MCF 10A (cell line): ENCODE data around the gene CLIC1. TPM values are rescaled to one million over a fixed set of nuclear protein-coding genes. Genes with fewer than 3 reads are reported as not detected.
A peak's percentile ranks its signal among the peaks of the same experiment; 100 is the strongest.

ENCODE experiments used
- BruUV-seq: library from RNA; stranded (reverse); fragments of 400-500 nt; replicated peaks from 2 replicates; lab custom pipeline; 2021; lab: Mats Ljungman, UMichigan
- CTCF ChIA-PET: fragments of 300-600 bp; sonication (Branson Sonifier 250); formaldehyde crosslinking; extraction: SDS; loops from one replicate; lab custom pipeline; 2021; ENCODE audit warnings: antibody characterized with exemption, inconsistent platforms; lab: Yijun Ruan, JAX
- POLR2A ChIA-PET: fragments of 300-600, 350-650 bp; sonication (Branson Sonifier 250); formaldehyde crosslinking; extraction: SDS; loops from one replicate; lab custom pipeline; 2020; ENCODE audit warnings: antibody characterized with exemption, inconsistent platforms; lab: Yijun Ruan, JAX
- DNase-seq: peaks from one replicate; pipeline ENCODE4 v3.0.0-alpha.2; 2018; ENCODE audit not compliant: unreplicated experiment
- H3K27ac Mint-ChIP-seq: one replicate; pipeline ENCODE4 v1.8.0; 2022; ENCODE audit warnings: mild to moderate bottlenecking, low read depth, mixed read lengths; ENCODE audit not compliant: unreplicated experiment
- H3K27me3 Mint-ChIP-seq: one replicate; pipeline ENCODE4 v1.8.0; 2022; ENCODE audit warnings: mixed read lengths; ENCODE audit not compliant: insufficient read depth, unreplicated experiment
- H3K36me3 Mint-ChIP-seq: one replicate; pipeline ENCODE4 v1.8.0; 2022; ENCODE audit warnings: mild to moderate bottlenecking, moderate library complexity, mixed read lengths; ENCODE audit not compliant: insufficient read depth, unreplicated experiment
- H3K4me1 Mint-ChIP-seq: one replicate; pipeline ENCODE4 v1.8.0; 2022; ENCODE audit warnings: mixed read lengths; ENCODE audit not compliant: insufficient read depth, unreplicated experiment
- H3K4me3 Mint-ChIP-seq: one replicate; pipeline ENCODE4 v1.8.0; 2022; ENCODE audit warnings: mild to moderate bottlenecking, moderate library complexity, mixed read lengths; ENCODE audit not compliant: unreplicated experiment
- H3K9me3 Mint-ChIP-seq: one replicate; pipeline ENCODE4 v1.8.0; 2022; ENCODE audit warnings: mixed read lengths; ENCODE audit not compliant: unreplicated experiment
- intact Hi-C: fragments of 100-400 bp; cut with micrococcal nuclease; formaldehyde crosslinking; loops from 2 replicates; pipeline ENCODE4 v1.14.1; 2022
- microRNA-seq: library from miRNA; unstranded; fragments of <30 nt; microRNA quantifications from one replicate; pipeline ENCODE4 v1.2.0, GENCODE V29; 2022
- total RNA-seq: library from RNA; stranded (reverse); gene quantifications from 2 replicates; pipeline ENCODE4 v1.2.3, GENCODE V29; 2022
- TF ChIP-seq, protein P1 (sequence below): fragments of 200-600 bp; IDR thresholded peaks from one replicate; pipeline ENCODE4 v1.8.0; 2022; ENCODE audit warnings: antibody characterized with exemption, mild to moderate bottlenecking; ENCODE audit not compliant: unreplicated experiment

CLIC1 gene
- total RNA-seq, 1 experiment from 2014 or later, result 511 TPM

DNA sequence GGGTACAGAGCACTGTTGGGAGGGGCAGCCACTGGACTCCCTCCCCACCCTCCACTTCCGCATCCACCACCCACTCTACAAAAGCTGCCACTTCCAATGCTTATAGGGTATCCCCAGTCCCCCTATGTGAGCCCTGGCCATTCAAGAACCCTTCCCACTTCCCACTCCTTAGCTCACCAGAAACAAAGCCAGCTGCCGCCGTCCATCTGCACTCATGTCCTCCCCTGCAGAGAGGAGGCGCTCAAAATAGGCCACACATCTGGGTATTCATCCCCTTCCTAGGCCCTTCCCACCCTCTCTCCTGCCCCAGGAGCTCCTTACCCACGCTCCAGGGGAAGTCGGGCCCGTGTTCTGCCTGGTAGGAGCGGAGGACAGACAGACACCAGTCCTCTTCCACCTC lies 49.0 kb downstream of the CLIC1 start:
- Mint-ChIP-seq H3K36me3 (peaks cover 35% of the 10 kb centered on the region), H3K4me1 (peaks cover 6% of the 10 kb centered on the region), H3K27me3 (no peaks in the 10 kb centered on the region), H3K27ac (no peak overlapping the region), H3K4me3 (no peak overlapping the region), H3K9me3 (no peaks in the 10 kb centered on the region)
- DNase-seq, result no peak
- ChIA-PET POLR2A (interaction anchor here (0.7 kb wide), 1 partner anchor 26 kb away, joined by 3 read pairs; no protein-coding TSS in a partner anchor), CTCF (interaction anchor here (0.6 to 0.7 kb wide), 3 partner anchors 82 to 288 kb away, joined by 3 to 4 read pairs (median 3); no protein-coding TSS in a partner anchor)
- BruUV-seq, result no TSS peak
- intact Hi-C loops, result no loop called here
- TF ChIP-seq, protein P1, sequence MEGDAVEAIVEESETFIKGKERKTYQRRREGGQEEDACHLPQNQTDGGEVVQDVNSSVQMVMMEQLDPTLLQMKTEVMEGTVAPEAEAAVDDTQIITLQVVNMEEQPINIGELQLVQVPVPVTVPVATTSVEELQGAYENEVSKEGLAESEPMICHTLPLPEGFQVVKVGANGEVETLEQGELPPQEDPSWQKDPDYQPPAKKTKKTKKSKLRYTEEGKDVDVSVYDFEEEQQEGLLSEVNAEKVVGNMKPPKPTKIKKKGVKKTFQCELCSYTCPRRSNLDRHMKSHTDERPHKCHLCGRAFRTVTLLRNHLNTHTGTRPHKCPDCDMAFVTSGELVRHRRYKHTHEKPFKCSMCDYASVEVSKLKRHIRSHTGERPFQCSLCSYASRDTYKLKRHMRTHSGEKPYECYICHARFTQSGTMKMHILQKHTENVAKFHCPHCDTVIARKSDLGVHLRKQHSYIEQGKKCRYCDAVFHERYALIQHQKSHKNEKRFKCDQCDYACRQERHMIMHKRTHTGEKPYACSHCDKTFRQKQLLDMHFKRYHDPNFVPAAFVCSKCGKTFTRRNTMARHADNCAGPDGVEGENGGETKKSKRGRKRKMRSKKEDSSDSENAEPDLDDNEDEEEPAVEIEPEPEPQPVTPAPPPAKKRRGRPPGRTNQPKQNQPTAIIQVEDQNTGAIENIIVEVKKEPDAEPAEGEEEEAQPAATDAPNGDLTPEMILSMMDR, result no peak

DNA sequence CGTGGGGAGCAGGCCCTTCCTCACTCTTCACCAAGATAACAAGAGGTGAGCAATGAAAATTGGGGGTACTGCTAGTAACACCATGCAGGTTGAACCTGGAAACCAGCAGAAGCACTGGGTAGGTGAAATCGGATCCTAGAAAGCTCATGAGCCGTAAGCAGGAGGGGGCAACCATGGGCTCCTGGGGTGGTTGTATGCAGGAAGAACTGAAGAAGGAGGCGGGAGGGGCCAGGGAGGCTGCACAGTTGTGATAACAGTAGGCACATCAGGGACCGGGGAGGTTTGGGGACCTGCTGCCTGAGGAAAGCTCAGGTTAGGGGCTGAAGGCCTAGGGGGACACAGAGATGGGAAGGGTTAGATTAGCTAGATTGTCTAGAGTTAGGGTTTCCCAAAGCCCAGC lies 49.8 kb downstream of the CLIC1 start:
- BruUV-seq, result no TSS peak
- no peaks in the 10 kb centered on the region for H3K9me3 Mint-ChIP-seq
- H3K36me3 Mint-ChIP-seq, result peaks cover 35% of the 10 kb centered on the region
- CTCF ChIA-PET, result no interaction called here
- POLR2A ChIA-PET, result interaction anchor here (0.6 kb wide), 1 partner anchor 1184 kb away, joined by 3 read pairs; no protein-coding TSS in a partner anchor
- no peaks in the 10 kb centered on the region for H3K27me3 Mint-ChIP-seq
- H3K4me3 Mint-ChIP-seq, result no peak overlapping the region
- intact Hi-C loops, result no loop called here
- TF ChIP-seq, protein P1, result no peak
- no peak overlapping the region for H3K27ac Mint-ChIP-seq
- peaks cover 6% of the 10 kb centered on the region for H3K4me1 Mint-ChIP-seq
- no peak for DNase-seq

DNA sequence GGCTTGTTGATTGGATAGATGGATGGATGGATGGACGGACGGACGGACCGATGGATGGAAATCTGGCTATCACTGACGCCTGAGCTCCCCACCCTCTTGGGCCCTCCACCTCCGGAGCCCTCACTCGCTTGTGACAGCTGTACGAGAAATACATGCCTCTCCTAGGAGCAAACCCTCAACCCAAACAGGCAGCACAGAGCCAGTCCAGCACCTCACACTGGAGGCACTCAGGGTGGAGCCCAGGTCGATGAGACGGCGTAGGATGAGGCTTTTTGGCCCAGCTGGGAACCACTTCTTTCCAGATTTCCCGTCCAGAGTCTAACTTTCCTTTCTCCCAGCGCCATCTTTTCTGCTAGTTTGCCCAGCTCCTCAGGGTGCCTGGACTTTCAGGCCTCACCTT lies 52.7 kb downstream of the CLIC1 start:
- no TSS peak for BruUV-seq
- peaks cover 12% of the 10 kb centered on the region for H3K4me1 Mint-ChIP-seq
- TF ChIP-seq, protein P1, result no peak
- peaks cover 2% of the 10 kb centered on the region for H3K27me3 Mint-ChIP-seq
- POLR2A ChIA-PET, result no interaction called here
- CTCF ChIA-PET, result interaction anchor here (1.2 kb wide), 1 partner anchor 268 kb away, joined by 3 read pairs; no protein-coding TSS in a partner anchor
- no peak overlapping the region for H3K4me3 Mint-ChIP-seq
- no peak for DNase-seq
- no peak overlapping the region for H3K27ac Mint-ChIP-seq
- no peaks in the 10 kb centered on the region for H3K9me3 Mint-ChIP-seq
- H3K36me3 Mint-ChIP-seq, result peaks cover 28% of the 10 kb centered on the region
- intact Hi-C loops, result loop anchor here (5.0 kb wide), 1 partner anchor 204 kb away; no protein-coding TSS in a partner anchor

DNA sequence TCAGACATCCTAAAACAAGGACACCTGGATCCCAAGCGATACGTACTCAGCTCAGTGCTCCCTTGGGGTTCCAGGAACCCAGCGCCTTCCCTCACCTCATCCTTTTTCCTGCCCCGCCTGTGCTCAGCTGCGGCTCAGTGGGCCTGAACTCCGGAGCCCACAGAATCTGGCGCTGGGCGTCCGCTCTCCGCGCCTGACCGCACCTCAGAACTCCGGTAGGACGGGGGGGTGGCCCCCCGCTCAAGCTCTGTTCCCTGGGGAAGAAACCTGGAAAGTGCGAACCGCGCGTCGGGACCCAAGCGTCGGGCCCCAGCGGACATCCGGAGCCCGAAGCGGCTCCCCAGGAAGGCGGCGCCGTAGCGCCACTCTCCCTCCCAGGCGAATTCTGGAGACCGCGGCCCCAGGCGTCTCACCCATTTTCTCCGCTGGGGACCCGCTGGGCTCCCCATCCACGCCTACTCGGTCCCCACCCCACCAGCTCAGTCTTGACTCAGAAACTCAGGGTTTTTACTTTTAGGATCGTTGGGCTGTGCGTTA lies 55.1 kb downstream of the CLIC1 start:
- Mint-ChIP-seq H3K36me3 (peaks cover 20% of the 10 kb centered on the region), H3K4me1 (peaks cover 12% of the 10 kb centered on the region), H3K27ac (peak overlapping the region; percentile 74), H3K27me3 (peaks cover 18% of the 10 kb centered on the region), H3K9me3 (no peaks in the 10 kb centered on the region), H3K4me3 (peak overlapping the region; percentile 73)
- CTCF ChIA-PET, result interaction anchor here (0.6 to 2.5 kb wide), 13 partner anchors 9 to 1840 kb away, joined by 3 to 8 read pairs (median 4); partner anchors contain the start of gene NOTCH4
- no peak for DNase-seq
- POLR2A ChIA-PET, result interaction anchor here (0.6 to 0.8 kb wide), 2 partner anchors 9 to 16 kb away, joined by 3 to 4 read pairs; partner anchors contain the start of gene GPANK1
- intact Hi-C loops, result loop anchor here (1.0 to 5.0 kb wide), 3 partner anchors 48 to 206 kb away; partner anchors contain the start of gene DDAH2
- no TSS peak for BruUV-seq
- TF ChIP-seq, protein P1, result no peak

Small RNA genes within 50 kb of the gene (microRNA-seq; reads per million reads assigned to microRNA genes)
- gene MIR4646, result not detected

Other genes starting within 250 kb of the CLIC1 start
- 4.3 and 7.6 TPM in 2 replicates for gene MICB, start 238.4 kb downstream of the CLIC1 start, total RNA-seq
- not detected in 2 replicates for gene MCCD1, start 207.6 kb downstream of the CLIC1 start, total RNA-seq
- gene DDX39B, start 194.5 kb downstream of the CLIC1 start, total RNA-seq, result 551 and 565 TPM in 2 replicates
- gene ATP6V1G2, start 189.9 kb downstream of the CLIC1 start, total RNA-seq, result 1.2 and 2.4 TPM in 2 replicates
- 25.2 and 30.3 TPM in 2 replicates for gene NFKBIL1, start 188.9 kb downstream of the CLIC1 start, total RNA-seq
- not detected in 2 replicates for gene LTA, start 164.2 kb downstream of the CLIC1 start, total RNA-seq
- not detected in 2 replicates for gene TNF, start 161.0 kb downstream of the CLIC1 start, total RNA-seq
- 0.37 TPM in 1 of 2 replicates, not detected in the other for gene LTB, start 154.1 kb downstream of the CLIC1 start, total RNA-seq
- gene LST1, start 150.3 kb downstream of the CLIC1 start, total RNA-seq, result not detected in 2 replicates
- not detected in 2 replicates for gene NCR3, start 143.5 kb downstream of the CLIC1 start, total RNA-seq
- not detected in 2 replicates for gene AIF1, start 121.3 kb downstream of the CLIC1 start, total RNA-seq
- 247 and 266 TPM in 2 replicates for gene PRRC2A, start 115.8 kb downstream of the CLIC1 start, total RNA-seq
- gene BAG6, start 83.9 kb downstream of the CLIC1 start, total RNA-seq, result 290 and 291 TPM in 2 replicates
- gene APOM, start 80.6 kb downstream of the CLIC1 start, total RNA-seq, result 5.0 and 5.2 TPM in 2 replicates
- gene C6orf47, start 75.8 kb downstream of the CLIC1 start, total RNA-seq, result 15.5 and 16.6 TPM in 2 replicates
- 13.0 and 13.6 TPM in 2 replicates for gene GPANK1, start 71.5 kb downstream of the CLIC1 start, total RNA-seq
- gene CSNK2B, start 70.5 kb downstream of the CLIC1 start, total RNA-seq, result 197 and 209 TPM in 2 replicates
- gene LY6G5B, start 66.6 kb downstream of the CLIC1 start, total RNA-seq, result 14.4 and 16.0 TPM in 2 replicates
- gene LY6G5C, start 55.5 kb downstream of the CLIC1 start, total RNA-seq, result 0.64 and 1.4 TPM in 2 replicates
- gene ABHD16A, start 33.2 kb downstream of the CLIC1 start, total RNA-seq, result 32.1 and 42.7 TPM in 2 replicates
- gene LY6G6F, start 29.7 kb downstream of the CLIC1 start, total RNA-seq, result not detected in 2 replicates
- gene LY6G6D, start 21.2 kb downstream of the CLIC1 start, total RNA-seq, result not detected in 2 replicates
- gene LY6G6C, start 14.8 kb downstream of the CLIC1 start, total RNA-seq, result 0.32 TPM in 1 of 2 replicates, not detected in the other
- gene MPIG6B, start 13.2 kb downstream of the CLIC1 start, total RNA-seq, result not detected in 2 replicates
- 8.5 and 13.5 TPM in 2 replicates for gene DDAH2, start 7.2 kb downstream of the CLIC1 start, total RNA-seq
- gene MSH5, start 3.5 kb upstream of the CLIC1 start, total RNA-seq, result 36.6 and 43.1 TPM in 2 replicates
- 4.3 and 5.1 TPM in 2 replicates for gene SAPCD1, start 26.1 kb upstream of the CLIC1 start, total RNA-seq
- 2.0 and 3.1 TPM in 2 replicates for gene VWA7, start 40.8 kb upstream of the CLIC1 start, total RNA-seq
- 133 and 200 TPM in 2 replicates for gene VARS1, start 59.2 kb upstream of the CLIC1 start, total RNA-seq
- 36.9 and 47.4 TPM in 2 replicates for gene LSM2, start 70.4 kb upstream of the CLIC1 start, total RNA-seq
- gene HSPA1L, start 78.8 kb upstream of the CLIC1 start, total RNA-seq, result 0.35 and 0.79 TPM in 2 replicates
- gene HSPA1A, start 79.0 kb upstream of the CLIC1 start, total RNA-seq, result 20.3 and 34.0 TPM in 2 replicates
- gene HSPA1B, start 91.2 kb upstream of the CLIC1 start, total RNA-seq, result 29.8 and 51.6 TPM in 2 replicates
- 19.7 and 43.8 TPM in 2 replicates for gene NEU1, start 126.3 kb upstream of the CLIC1 start, total RNA-seq
- not detected in 2 replicates for gene SLC44A4, start 142.5 kb upstream of the CLIC1 start, total RNA-seq
- gene EHMT2, start 161.2 kb upstream of the CLIC1 start, total RNA-seq, result 20.2 and 21.8 TPM in 2 replicates
- gene ZBTB12, start 165.6 kb upstream of the CLIC1 start, total RNA-seq, result 3.6 and 4.0 TPM in 2 replicates
- gene C2, start 191.2 kb upstream of the CLIC1 start, total RNA-seq, result not detected in 2 replicates
- gene CFB, start 209.6 kb upstream of the CLIC1 start, total RNA-seq, result 24.5 and 24.6 TPM in 2 replicates
- 90.7 and 113 TPM in 2 replicates for gene NELFE, start 222.4 kb upstream of the CLIC1 start, total RNA-seq
- 53.1 and 66.2 TPM in 2 replicates for gene SKIC2, start 222.6 kb upstream of the CLIC1 start, total RNA-seq
- gene DXO, start 235.6 kb upstream of the CLIC1 start, total RNA-seq, result 39.1 and 41.4 TPM in 2 replicates
- gene C4A, start 245.5 kb upstream of the CLIC1 start, total RNA-seq, result 7.7 and 16.2 TPM in 2 replicates